Measurements from ENCODE around the gene CXCR3.
"Not testable (repeated sequence)": the region's sequence is repeated elsewhere in the genome, so short reads cannot be mapped to it uniquely, and the experiment has no call there.

CXCR3 gene

GRCh38 chrX:71618303-71618721 is at the start of gene CXCR3:
CXCR3 (minus strand) TSS chrX:71618511; CDS start chrX:71618449, 62 bp downstream.
- peak; percentile 60 to 67 for DNase-seq

GRCh38 chrX:71667328-71668247 is 49.3 kb upstream of the CXCR3 start, which contains the start of gene LOC101059915:
LOC101059915 (plus strand) TSS chrX:71667546.
- DNase-seq = no peak

- no peak for DNase-seq
Measured at GRCh38 chrX:71666240-71667223, 48.2 kb upstream of the CXCR3 start.

GRCh38 chrX:71665747-71666146 is 47.4 kb upstream of the CXCR3 start:
- DNase-seq = no peak

GRCh38 chrX:71664889-71665491 is 46.7 kb upstream of the CXCR3 start:
- no peak for DNase-seq

- not testable (repeated sequence) for DNase-seq
Measured at GRCh38 chrX:71664202-71664601, 45.9 kb upstream of the CXCR3 start.

GRCh38 chrX:71663238-71663637 is 44.9 kb upstream of the CXCR3 start:
- DNase-seq = peak; percentile 51 to 59

- DNase-seq = not testable (repeated sequence)
Measured at GRCh38 chrX:71662654-71663053, 44.3 kb upstream of the CXCR3 start.

GRCh38 chrX:71661919-71662318 is 43.6 kb upstream of the CXCR3 start:
- DNase-seq = no peak

GRCh38 chrX:71660562-71661416 is 42.5 kb upstream of the CXCR3 start:
- no peak for DNase-seq

- no peak for DNase-seq
Measured at GRCh38 chrX:71659959-71660358, 41.6 kb upstream of the CXCR3 start.

- no peak for DNase-seq
Measured at GRCh38 chrX:71659342-71659741, 41.0 kb upstream of the CXCR3 start.

- DNase-seq = no peak
Measured at GRCh38 chrX:71657267-71657666, 39.0 kb upstream of the CXCR3 start.

- no peak for DNase-seq
Measured at GRCh38 chrX:71653344-71653743, 35.0 kb upstream of the CXCR3 start.

- peak; percentile 43 to 70 for DNase-seq
Measured at GRCh38 chrX:71652405-71652804, 34.1 kb upstream of the CXCR3 start.

- peak in 1 of 2 donors; percentile 22 for DNase-seq
Measured at GRCh38 chrX:71650333-71650969, 32.1 kb upstream of the CXCR3 start.

GRCh38 chrX:71644406-71644805 is 26.1 kb upstream of the CXCR3 start:
- DNase-seq = not testable (repeated sequence)

GRCh38 chrX:71640002-71640401 is 21.7 kb upstream of the CXCR3 start:
- DNase-seq = no peak

- DNase-seq = no peak
Measured at GRCh38 chrX:71638409-71638808, 20.1 kb upstream of the CXCR3 start.

- DNase-seq = no peak
Measured at GRCh38 chrX:71637848-71638247, 19.5 kb upstream of the CXCR3 start.

- DNase-seq = no peak
Measured at GRCh38 chrX:71637253-71637618, 18.9 kb upstream of the CXCR3 start.

Measured in activated CD4-positive, alpha-beta T cell treated with anti-CD3 and anti-CD28 coated beads for 4 hours (primary cell).